Activated CD4-positive, alpha-beta T cell treated with anti-CD3 and anti-CD28 coated beads, Interleukin-10, Interleukin-2, amounts not matched to agents 100 ng/mL and 50 ng/mL, durations not matched to agents 16 hours and 8 hours (primary cell): ENCODE data around the gene PLEKHH1.
"Not testable (repeated sequence)": the region's sequence is repeated elsewhere in the genome, so short reads cannot be mapped to it uniquely, and the experiment has no call there.

Experiments
- DNase-seq: peaks from one replicate; pipeline ENCODE4 v3.0.0-alpha.2; 2020

PLEKHH1 gene

DNA sequence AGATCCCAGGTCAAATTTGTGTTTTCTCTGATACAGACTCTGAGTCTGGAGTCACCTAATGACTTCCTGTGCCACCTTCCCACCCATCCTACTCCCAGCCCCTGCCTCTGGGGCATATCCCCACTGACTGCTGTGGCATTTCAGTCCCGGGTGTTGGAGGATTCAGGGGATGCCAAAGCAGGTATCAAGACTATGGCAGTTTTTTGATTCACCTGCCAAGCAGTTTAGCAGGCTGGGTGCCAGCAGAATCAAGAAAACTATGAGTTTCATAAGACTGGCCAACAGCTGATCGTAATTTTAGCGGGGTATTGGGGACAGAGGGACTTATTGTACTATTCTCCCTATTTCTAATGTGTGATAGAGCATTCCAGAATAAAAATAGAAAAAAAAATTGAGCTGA is 4.6 kb downstream of the PLEKHH1 start:
- DNase-seq: no peak

GRCh38 chr14:67538501-67538900 is 5.4 kb downstream of the PLEKHH1 start:
- no peak for DNase-seq

DNA sequence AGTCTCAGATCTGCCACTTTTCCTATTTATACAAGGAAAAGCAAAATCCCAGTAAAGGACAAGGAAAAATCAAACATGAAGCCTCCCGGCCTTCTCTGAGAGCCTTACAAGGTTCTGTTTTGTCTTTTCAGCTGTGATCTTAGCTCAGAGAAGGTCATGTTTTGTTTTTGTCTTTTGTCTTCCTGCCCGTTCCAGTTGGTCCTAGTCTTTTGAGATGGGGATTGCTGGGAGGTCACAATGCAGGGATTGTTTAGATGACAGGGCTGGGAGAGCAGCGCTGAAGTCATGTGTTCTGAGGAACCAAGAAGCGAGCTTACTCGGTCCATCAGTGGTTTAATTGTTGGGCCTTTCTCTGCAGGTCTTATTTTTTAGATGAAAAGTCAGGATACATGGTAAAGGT is 6.0 kb downstream of the PLEKHH1 start:
- no peak for DNase-seq

- peak; percentile 17 for DNase-seq
Measured at GRCh38 chr14:67541448-67542387, 8.6 kb downstream of the PLEKHH1 start.

DNA sequence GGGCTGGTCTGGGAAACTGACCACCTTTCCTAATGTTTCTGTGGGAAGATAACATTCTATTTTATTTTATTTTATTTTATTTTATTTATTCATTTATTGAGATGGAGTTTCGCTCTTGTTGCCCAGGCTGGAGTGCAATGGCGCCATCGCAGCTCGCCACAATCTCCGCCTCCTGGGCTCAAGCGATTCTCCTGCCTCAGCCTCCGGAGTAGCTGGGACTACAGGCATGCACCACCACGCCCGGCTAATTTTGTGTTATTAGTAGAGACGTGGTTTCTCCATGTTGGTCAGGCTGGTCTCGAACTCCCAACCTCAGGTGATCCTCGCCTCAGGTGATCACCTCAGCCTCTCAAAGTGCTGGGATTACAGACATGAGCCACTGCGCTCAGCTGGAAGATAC is 9.5 kb downstream of the PLEKHH1 start:
- not testable (repeated sequence) for DNase-seq

GRCh38 chr14:67544590-67544989 is 11.5 kb downstream of the PLEKHH1 start:
- no peak for DNase-seq

GRCh38 chr14:67547224-67547780 is 14.2 kb downstream of the PLEKHH1 start:
- DNase-seq: no peak

- DNase-seq: no peak
Measured at GRCh38 chr14:67549734-67550133, 16.6 kb downstream of the PLEKHH1 start.

DNA sequence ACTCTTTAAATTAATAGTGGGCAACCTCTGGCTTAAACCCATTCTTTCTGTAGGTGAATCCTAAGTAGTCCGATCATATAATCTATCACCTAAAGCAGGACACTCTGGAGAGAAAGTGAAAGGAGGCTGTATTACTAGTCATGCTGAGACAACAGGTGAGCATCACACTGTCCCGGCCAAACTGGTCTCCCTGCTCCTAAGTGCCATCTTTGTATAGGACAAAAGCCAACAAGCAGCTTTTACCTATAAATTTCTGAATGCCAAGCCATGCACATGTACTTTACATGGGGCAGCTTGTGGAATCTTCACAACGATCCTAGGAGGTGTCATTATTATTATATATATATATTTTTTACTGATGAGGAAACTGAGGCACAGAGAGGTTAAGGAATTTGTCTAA is 18.0 kb downstream of the PLEKHH1 start:
- no peak for DNase-seq

DNA sequence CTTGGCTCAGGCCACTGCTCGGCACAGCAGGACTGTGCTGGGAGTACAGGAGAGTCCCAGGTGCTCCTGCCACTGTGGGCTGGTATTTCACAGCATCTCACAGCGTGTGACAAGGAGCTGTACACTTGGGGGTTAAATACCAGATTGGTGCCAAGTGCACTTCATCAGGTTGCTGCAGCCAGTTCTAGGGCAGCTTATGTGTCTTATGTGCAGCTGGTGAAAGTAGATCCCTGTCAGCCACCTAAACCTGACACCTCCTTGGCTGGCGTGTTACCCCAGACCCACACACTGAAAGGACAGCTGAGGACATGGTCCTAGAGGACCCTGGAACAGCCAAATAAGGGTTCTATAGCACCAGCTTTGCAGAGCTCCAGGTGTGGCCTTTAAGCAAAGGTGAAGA is 18.9 kb downstream of the PLEKHH1 start:
- DNase-seq: no peak

DNA sequence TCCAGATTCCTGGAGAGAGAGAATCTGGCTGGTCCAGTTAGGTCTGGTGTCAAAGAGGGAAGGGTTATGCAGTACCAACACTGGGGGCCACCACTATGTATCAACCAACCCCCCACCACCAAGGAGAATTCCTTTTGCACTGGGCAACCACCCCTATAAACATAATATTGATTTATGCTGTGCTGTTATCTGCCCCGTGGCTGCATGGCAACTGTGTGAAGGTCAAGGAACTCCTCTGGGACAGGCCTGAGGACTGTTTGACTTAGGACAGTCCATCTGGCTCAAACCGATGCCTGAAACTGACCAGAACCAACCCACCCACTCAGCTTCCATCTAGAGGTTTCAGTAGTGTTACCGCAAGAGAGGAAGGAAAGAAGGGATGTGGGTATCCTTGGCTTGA is 20.5 kb downstream of the PLEKHH1 start:
- DNase-seq: no peak

GRCh38 chr14:67554341-67554740 is 21.3 kb downstream of the PLEKHH1 start:
- DNase-seq: no peak

DNA sequence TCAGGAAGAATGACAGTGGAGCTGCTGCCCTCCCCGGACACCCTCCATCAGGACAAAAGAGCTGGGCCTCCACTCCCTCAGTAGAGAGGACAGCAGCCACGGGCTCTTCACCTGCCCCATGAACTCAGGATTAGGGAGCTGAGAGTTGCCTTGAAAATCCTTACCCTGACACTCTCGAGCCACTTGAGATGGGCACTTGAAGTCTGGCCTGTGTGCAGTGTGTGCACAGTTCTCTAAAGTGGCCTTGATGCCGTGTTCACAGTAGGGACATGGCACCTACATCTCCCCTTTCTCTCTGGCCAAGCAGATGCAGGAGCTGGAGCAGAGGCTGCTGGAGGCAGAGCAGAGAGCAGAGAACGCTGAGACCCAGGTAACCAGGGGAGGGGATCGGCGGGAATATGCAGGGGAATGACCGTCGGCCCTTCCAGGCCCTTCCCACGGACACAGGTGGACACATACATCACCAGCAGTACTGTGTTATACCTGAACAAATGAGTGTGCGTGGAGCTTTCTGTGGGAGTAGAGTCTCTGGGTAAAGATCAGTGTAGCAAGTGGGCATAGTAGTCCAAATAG is 22.5 kb downstream of the PLEKHH1 start:
- no peak for DNase-seq

GRCh38 chr14:67556671-67557070 is 23.6 kb downstream of the PLEKHH1 start:
- DNase-seq: no peak

DNA sequence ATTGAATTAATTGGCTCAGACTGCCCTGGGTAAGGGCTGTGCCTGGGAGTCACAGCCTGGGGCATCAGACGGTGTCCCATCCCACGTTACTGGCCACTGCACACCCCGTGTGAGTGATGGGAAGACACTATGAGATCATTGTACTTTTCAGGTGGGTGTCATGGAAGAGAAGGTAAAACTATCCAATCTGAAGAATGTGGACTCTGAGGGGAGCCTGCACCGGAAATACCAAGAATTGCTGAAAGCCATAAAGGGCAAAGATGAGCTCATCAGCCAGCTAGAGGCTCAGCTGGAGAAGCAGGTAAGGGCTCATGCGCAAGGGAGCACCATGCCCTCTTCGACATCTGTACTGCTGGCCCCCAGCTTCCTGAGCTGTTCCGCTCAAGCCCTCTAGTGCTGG is 24.0 kb downstream of the PLEKHH1 start:
- no peak for DNase-seq

DNA sequence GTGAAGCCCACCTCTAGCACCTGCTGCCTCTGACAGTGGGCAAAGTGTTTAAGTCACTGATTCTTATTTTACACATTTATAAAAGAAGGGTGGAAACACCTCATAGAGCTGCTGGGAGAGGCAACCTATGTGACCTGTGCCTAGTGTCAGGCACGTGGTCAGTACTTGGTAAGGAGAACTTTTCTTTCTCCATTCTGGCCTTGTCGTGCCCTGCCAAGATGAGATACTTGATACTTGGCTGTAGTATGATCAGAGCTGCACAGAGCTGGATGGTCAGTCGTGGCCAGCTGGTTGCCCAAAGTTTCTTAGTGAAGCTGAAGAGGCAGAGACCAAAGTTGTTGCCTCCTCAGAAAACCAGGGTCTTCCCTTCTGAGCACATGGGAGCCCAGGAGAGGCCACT is 24.6 kb downstream of the PLEKHH1 start:
- DNase-seq: no peak

DNA sequence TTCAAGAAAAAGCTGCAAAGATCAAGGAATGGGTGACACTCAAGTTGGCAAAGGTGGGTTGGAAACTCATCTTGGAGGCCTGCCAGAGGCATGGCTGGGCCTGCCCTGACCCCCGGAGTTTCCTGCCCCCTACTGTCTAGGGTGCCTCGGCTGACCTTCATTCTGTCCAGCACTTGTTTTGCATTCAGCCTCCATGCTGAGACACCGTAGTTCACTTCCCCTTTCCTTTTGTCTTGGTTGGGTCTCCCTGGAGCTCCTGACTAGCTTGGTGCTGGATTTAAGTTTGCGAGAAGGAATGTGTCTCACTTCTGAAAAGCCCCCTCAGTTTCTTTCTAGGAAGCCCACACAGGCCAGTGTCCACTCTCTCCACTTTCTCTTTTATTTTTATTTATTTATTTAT is 26.5 kb downstream of the PLEKHH1 start:
- no peak for DNase-seq

GRCh38 chr14:67562025-67562775 is 29.1 kb downstream of the PLEKHH1 start:
- DNase-seq: no peak

DNA sequence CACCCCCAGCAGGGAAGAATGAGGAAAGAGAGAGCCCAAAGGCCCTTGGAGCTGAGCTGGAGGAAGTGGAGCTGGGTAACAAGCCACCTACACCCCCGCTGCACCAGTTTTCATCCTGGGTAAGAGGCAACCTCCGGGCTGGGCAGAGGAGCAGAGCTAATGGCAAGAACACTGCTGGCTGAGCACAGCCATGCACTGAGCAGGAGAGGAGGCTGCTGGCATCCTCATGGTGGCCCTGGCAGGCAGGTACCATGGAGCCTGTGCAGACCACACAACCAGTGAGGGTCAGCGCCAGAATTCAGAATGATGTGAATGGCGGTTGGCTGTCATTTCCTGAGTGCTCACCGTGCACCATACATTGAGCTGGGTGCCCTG is 29.7 kb downstream of the PLEKHH1 start:
- DNase-seq: no peak

DNA sequence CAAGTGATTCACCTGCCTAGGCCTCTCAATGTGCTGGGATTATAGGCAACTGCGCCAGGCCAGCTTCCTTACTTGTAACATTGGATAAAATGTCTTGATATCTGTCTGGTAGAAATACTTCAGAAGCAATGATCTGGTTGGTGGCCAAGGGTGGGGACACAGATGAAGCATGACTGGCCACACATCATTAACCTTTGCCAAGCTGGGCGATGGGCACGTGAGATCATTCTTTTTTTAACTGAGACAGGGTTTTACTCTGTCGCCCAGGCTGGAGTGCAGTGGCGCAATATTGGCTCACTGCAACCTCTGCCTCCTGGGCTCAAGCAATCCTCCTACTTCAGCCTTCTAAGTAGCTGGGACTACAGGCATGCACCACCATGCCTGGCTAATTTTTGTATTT is 31.1 kb downstream of the PLEKHH1 start:
- no peak for DNase-seq

- no peak for DNase-seq
Measured at GRCh38 chr14:67566908-67567307, 33.8 kb downstream of the PLEKHH1 start.

DNA sequence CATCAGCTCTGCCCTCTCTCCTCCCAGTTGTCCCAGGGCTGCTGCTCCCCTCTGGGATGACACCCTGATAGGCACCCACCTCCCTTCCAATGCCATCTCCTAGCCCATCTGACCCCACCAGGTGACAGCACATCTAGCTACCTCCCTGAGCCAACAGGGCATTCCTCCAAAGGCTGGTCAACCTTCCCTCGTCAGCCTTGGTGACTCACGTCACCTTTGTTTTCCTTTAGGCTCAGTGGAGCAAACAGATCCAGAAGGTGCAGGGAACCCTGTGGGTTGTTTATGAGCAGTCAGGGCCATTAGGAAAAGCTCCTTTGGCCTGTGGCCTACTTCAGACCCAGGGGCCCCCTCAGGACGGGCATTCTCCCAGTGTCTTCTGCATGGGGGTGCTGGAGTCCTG is 34.6 kb downstream of the PLEKHH1 start:
- no peak for DNase-seq

- DNase-seq: no peak
Measured at GRCh38 chr14:67569011-67569650, 36.0 kb downstream of the PLEKHH1 start.
